PFSK-1 (cell line): ENCODE measurements around the gene DCAF8L2. TPM values are rescaled to one million over a fixed set of nuclear protein-coding genes. Genes with fewer than 3 reads are reported as not detected.

ENCODE experiments used
- FOXP2 ChIP-seq: optimal IDR thresholded peaks from 2 replicates; pipeline ENCODE3; 2011; ENCODE audit warnings: borderline replicate concordance, control low read depth, inconsistent platforms; ENCODE audit not compliant: insufficient read depth; ENCODE audit errors: extremely low read length, extremely low read depth
- POLR2AphosphoS5 ChIP-seq: IDR thresholded peaks from 2 replicates; pipeline ENCODE4 v1.6.1; 2012; ENCODE audit warnings: low read depth, mild to moderate bottlenecking, control low read depth, low read length, moderate library complexity
- SIN3A ChIP-seq: IDR thresholded peaks from 2 replicates; pipeline ENCODE4 v1.6.1; 2012; ENCODE audit warnings: mild to moderate bottlenecking, low read length, moderate library complexity, borderline replicate concordance; ENCODE audit not compliant: insufficient read depth
- TAF1 ChIP-seq: IDR thresholded peaks from 2 replicates; pipeline ENCODE4 v1.6.1; 2012; ENCODE audit warnings: low read length, control low read depth, borderline replicate concordance; ENCODE audit not compliant: insufficient read depth
- polyA plus RNA-seq: library from polyadenylated mRNA; unstranded; fragments of >200 nt; gene quantifications from one replicate; pipeline ENCODE4 v1.2.1, GENCODE V29; 2012; ENCODE audit warnings: low read depth, missing spikeins; ENCODE audit not compliant: insufficient read length
- TF ChIP-seq, protein P1 (sequence below), 2 experiments: IDR thresholded peaks; 2 replicates each; pipeline versions ENCODE4 v1.6.1 to v1.8.0; 2011 to 2012; ENCODE audit warnings: low read depth in 2 of 2, low read length in 2 of 2, control low read depth in 1 of 2, inconsistent platforms in 1 of 2, mild to moderate bottlenecking in 1 of 2, moderate library complexity in 1 of 2; ENCODE audit not compliant: insufficient read depth in 1 of 2

DCAF8L2 gene
- 0.93 TPM for polyA plus RNA-seq

DNA sequence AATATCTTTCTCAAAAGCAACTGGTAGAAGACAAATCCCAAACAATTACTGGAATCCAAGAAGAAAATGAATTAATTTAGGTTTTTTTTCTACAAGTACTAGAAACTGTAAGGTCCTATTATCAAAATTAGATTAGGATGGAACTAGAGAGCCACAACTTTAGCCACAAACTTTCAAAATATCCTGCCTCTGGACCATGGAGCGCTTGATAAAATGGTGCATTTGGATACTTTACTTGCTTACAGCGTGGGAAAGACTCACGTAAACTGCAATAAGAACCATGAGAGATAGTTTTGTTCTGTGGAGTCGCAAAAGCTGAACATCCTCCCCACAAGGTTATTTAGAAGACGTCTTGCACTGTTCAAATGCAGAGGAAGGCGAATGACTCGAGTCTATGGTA, at the start of gene DCAF8L2:
TSS of gene DCAF8L2 (plus strand) at position 301 of the 400 bp plus-strand sequence. CDS start 156,552 bp downstream, outside the sequence.
- no peak for TF ChIP-seq TAF1
- TF ChIP-seq, protein P1, sequence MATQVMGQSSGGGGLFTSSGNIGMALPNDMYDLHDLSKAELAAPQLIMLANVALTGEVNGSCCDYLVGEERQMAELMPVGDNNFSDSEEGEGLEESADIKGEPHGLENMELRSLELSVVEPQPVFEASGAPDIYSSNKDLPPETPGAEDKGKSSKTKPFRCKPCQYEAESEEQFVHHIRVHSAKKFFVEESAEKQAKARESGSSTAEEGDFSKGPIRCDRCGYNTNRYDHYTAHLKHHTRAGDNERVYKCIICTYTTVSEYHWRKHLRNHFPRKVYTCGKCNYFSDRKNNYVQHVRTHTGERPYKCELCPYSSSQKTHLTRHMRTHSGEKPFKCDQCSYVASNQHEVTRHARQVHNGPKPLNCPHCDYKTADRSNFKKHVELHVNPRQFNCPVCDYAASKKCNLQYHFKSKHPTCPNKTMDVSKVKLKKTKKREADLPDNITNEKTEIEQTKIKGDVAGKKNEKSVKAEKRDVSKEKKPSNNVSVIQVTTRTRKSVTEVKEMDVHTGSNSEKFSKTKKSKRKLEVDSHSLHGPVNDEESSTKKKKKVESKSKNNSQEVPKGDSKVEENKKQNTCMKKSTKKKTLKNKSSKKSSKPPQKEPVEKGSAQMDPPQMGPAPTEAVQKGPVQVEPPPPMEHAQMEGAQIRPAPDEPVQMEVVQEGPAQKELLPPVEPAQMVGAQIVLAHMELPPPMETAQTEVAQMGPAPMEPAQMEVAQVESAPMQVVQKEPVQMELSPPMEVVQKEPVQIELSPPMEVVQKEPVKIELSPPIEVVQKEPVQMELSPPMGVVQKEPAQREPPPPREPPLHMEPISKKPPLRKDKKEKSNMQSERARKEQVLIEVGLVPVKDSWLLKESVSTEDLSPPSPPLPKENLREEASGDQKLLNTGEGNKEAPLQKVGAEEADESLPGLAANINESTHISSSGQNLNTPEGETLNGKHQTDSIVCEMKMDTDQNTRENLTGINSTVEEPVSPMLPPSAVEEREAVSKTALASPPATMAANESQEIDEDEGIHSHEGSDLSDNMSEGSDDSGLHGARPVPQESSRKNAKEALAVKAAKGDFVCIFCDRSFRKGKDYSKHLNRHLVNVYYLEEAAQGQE (IDR thresholded peaks at IDR 0.05; ENCODE audit: insufficient read depth in 1 of 2, low read depth in 2 of 2, low read length in 2 of 2): no peak
- TF ChIP-seq SIN3A: no peak
- TF ChIP-seq POLR2AphosphoS5: no peak
- TF ChIP-seq FOXP2: no peak

DNA sequence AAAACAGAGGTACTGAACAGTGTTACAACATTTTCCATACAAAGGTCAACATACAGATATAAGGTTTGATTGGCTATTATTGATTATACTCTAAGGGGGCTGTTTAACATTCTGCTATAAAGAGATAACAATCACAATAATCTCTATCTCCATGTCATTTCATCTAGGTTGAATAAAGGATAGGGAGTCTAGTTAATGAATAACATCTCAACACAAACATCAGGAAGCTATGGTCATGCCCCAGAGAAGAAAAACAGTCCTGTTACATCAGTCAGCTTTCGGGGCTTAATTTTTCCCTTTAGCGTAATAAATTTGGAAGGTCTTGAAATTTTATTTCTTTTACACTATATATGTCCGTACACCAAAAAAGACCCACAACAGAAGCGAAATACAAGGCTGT, 41.5 kb upstream of the DCAF8L2 start:
- TF ChIP-seq, protein P1 (IDR thresholded peaks at IDR 0.05; ENCODE audit: insufficient read depth in 1 of 2, low read depth in 2 of 2, low read length in 2 of 2): no peak
- no peak for TF ChIP-seq FOXP2
- TF ChIP-seq POLR2AphosphoS5: no peak
- TF ChIP-seq SIN3A: no peak
- no peak for TF ChIP-seq TAF1

DNA sequence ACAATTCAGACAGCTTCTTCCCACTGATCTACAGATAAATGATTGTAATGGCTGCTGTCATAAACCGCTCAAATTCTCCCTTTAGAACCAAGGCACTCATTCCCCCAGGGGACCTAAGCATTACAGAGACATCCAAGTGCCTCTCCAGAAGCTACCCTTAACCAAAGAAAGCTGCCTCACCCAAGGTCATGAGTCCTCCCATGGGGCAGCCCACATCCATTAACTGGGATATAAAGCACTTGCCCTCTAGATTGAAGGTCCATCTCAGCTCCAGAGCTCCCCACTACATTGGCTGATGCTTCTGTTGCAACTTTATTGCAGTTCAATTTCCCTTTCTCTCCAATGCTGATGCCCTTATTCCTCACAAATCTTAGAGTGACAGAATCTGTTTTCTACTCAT, 40.5 kb upstream of the DCAF8L2 start:
- TF ChIP-seq, protein P1 (IDR thresholded peaks at IDR 0.05; ENCODE audit: insufficient read depth in 1 of 2, low read depth in 2 of 2, low read length in 2 of 2): no peak
- TF ChIP-seq SIN3A (no peak), TAF1 (no peak), POLR2AphosphoS5 (no peak), FOXP2 (no peak)

DNA sequence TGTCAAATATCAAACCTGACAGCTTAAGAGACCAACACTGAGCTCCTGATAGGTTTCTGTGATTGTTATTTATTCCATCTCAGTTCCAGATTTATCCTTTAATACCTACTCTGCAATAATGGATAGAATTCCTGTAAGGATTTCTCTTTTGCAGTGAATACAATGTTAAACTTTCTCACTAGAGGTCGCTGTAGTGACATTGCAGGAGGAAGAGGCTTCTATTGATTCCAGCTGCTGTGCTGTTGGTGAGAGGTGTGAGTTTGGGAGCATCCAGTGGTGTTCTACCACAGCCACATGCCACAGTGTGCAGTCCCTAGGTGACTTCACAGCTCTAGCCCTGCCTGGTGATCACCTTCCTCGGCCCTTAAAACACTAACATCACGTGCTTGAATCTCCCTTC, 34.6 kb upstream of the DCAF8L2 start:
- TF ChIP-seq TAF1: no peak
- no peak for TF ChIP-seq FOXP2
- TF ChIP-seq, protein P1 (IDR thresholded peaks at IDR 0.05; ENCODE audit: insufficient read depth in 1 of 2, low read depth in 2 of 2, low read length in 2 of 2): no peak
- no peak for TF ChIP-seq SIN3A
- no peak for TF ChIP-seq POLR2AphosphoS5

DNA sequence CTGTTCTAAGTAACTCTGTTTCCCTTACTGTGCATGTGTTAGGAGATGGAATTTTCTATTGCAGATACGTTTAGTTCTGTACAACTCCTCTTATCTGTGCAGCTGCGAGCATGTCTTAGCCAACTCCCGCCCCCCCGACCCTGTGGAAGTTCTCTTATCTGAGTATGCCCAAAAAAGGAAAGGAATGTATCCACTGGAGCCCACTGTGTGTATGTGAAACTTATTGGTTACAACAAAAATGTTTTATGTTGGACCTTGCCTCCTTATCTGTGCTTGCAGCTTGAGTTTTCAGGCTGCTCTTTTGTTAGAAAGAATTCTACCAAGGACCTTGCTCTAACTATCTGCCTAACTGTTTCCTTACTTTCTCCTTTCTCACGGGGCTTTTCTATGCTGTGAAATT, 24.2 kb upstream of the DCAF8L2 start:
- TF ChIP-seq TAF1 (no peak), FOXP2 (no peak), POLR2AphosphoS5 (no peak), SIN3A (no peak)
- TF ChIP-seq, protein P1 (IDR thresholded peaks at IDR 0.05; ENCODE audit: insufficient read depth in 1 of 2, low read depth in 2 of 2, low read length in 2 of 2): no peak
